B cell (primary cell): ENCODE measurements around the gene THRB.

ENCODE experiments used
- EZH2 ChIP-seq: IDR thresholded peaks from 2 replicates; pipeline ENCODE4 v1.6.1; 2012; ENCODE audit warnings: borderline replicate concordance, low read depth, mild to moderate bottlenecking, moderate library complexity, low read length; ENCODE audit not compliant: insufficient read depth, poor library complexity, severe bottlenecking
- TF ChIP-seq, protein P1 (sequence below): fragments of 200-600 bp; IDR thresholded peaks from one replicate; pipeline ENCODE4 v1.8.0; 2022; ENCODE audit warnings: antibody characterized with exemption, mild to moderate bottlenecking

DNA sequence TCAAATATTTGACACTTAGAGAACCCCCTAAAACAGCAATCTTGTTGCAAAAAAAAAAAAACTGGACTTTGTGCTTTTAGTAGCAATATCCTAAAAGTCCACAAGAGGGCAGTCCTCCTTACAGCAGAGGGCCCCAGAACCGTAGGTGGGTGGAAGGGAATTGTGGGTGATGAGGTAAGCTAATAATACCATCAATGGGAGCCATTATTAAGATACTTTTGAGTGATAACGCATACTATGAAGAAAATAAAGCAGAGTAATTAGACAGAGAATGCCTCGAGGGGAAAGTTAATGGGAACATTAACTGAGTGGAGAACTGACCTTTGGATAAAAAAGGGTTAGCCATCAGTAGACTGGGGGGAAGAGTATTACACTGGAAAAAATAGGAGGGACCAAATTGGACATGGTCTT, 229.9 kb downstream of the THRB start:
- TF ChIP-seq, protein P1, sequence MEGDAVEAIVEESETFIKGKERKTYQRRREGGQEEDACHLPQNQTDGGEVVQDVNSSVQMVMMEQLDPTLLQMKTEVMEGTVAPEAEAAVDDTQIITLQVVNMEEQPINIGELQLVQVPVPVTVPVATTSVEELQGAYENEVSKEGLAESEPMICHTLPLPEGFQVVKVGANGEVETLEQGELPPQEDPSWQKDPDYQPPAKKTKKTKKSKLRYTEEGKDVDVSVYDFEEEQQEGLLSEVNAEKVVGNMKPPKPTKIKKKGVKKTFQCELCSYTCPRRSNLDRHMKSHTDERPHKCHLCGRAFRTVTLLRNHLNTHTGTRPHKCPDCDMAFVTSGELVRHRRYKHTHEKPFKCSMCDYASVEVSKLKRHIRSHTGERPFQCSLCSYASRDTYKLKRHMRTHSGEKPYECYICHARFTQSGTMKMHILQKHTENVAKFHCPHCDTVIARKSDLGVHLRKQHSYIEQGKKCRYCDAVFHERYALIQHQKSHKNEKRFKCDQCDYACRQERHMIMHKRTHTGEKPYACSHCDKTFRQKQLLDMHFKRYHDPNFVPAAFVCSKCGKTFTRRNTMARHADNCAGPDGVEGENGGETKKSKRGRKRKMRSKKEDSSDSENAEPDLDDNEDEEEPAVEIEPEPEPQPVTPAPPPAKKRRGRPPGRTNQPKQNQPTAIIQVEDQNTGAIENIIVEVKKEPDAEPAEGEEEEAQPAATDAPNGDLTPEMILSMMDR, result peak; percentile 80
- no peak for TF ChIP-seq EZH2
